ENCODE results near the gene DENND2D. TPM values are rescaled to one million over a fixed set of nuclear protein-coding genes. Genes with fewer than 3 reads are reported as not detected.

Gene DENND2D
- total and polyA plus RNA-seq, 12 donors, result 37.0 to 62.9 (median 42.7) TPM

GRCh38 chr1:111202707-111203623 is 2.5 kb upstream of the DENND2D start:
- WGBS, 4 donors, result 54 to 82% (median 77%) methylated on average over 3 to 4 of the region's 4 CpGs
- Histone ChIP-seq H3K27ac (peak overlapping the region in 4 of 5 donors; percentile 17 to 91 (median 70)), H3K36me3 (replicated peaks in 1 of 2) (no peaks in the 10 kb centered on the region), H3K4me3 (peak overlapping the region in 2 of 4 donors; percentile 70 to 81), H3K27me3 (no peaks in the 10 kb centered on the region), H3K4me1 (replicated peaks in 1 of 2) (peaks cover 14 to 44% of the 10 kb centered on the region in 2 donors), H3K9me3 (replicated peaks in 1 of 3) (no peaks in the 10 kb centered on the region)
- TF ChIP-seq CTCF (IDR thresholded peaks at IDR 0.05), result no peak
- no peak for TF ChIP-seq POLR2A (IDR thresholded peaks at IDR 0.05)
- DNase-seq, result no peak
- intact Hi-C loops (cut with DNase I), result no loop called here

- Histone ChIP-seq H3K27me3 (no peaks in the 10 kb centered on the region), H3K4me3 (no peak overlapping the region), H3K9me3 (replicated peaks in 1 of 3) (no peaks in the 10 kb centered on the region), H3K4me1 (replicated peaks in 1 of 2) (peaks cover 14 to 44% of the 10 kb centered on the region in 2 donors), H3K36me3 (replicated peaks in 1 of 2) (no peaks in the 10 kb centered on the region), H3K27ac (peak overlapping the region in 1 of 5 donors; percentile 91)
- WGBS, 4 donors, result 92 to 100% (median 97%) methylated on average over 1 of the region's 1 CpG
- TF ChIP-seq CTCF (IDR thresholded peaks at IDR 0.05), result no peak
- no peak for TF ChIP-seq POLR2A (IDR thresholded peaks at IDR 0.05)
- DNase-seq, result no peak
- intact Hi-C loops (cut with DNase I), result no loop called here
Measured at GRCh38 chr1:111202366-111202706, 1.9 kb upstream of the DENND2D start.

- 67 to 84% (median 75%) methylated on average over 5 of the region's 5 CpGs for WGBS, 4 donors
- H3K36me3 ChIP-seq (replicated peaks in 1 of 2), result no peaks in the 10 kb centered on the region
- H3K9me3 ChIP-seq (replicated peaks in 1 of 3), result no peaks in the 10 kb centered on the region
- no peak for DNase-seq
- no peak overlapping the region for H3K4me3 ChIP-seq
- no peak for TF ChIP-seq CTCF (IDR thresholded peaks at IDR 0.05)
- no peak for TF ChIP-seq POLR2A (IDR thresholded peaks at IDR 0.05)
- peak overlapping the region in 4 of 5 donors; percentile 29 to 87 (median 53) for H3K27ac ChIP-seq
- peaks cover 14 to 44% of the 10 kb centered on the region in 2 donors for H3K4me1 ChIP-seq (replicated peaks in 1 of 2)
- no peaks in the 10 kb centered on the region for H3K27me3 ChIP-seq
- intact Hi-C loops (cut with DNase I), result no loop called here
Measured at GRCh38 chr1:111201275-111202090, 1.0 kb upstream of the DENND2D start.

GRCh38 chr1:111200802-111201161 is 336 bp upstream of the DENND2D start:
- H3K4me1 ChIP-seq (replicated peaks in 1 of 2), result peaks cover 14 to 44% of the 10 kb centered on the region in 2 donors
- H3K27ac ChIP-seq, result peak overlapping the region in 4 of 5 donors; percentile 29 to 87 (median 66)
- H3K27me3 ChIP-seq, result no peaks in the 10 kb centered on the region
- WGBS, 4 donors, result 39 to 72% (median 58%) methylated on average over 3 of the region's 3 CpGs
- intact Hi-C loops (cut with DNase I), result no loop called here
- H3K9me3 ChIP-seq (replicated peaks in 1 of 3), result no peaks in the 10 kb centered on the region
- no peaks in the 10 kb centered on the region for H3K36me3 ChIP-seq (replicated peaks in 1 of 2)
- no peak for DNase-seq
- peak overlapping the region in 1 of 4 donors; percentile 21 for H3K4me3 ChIP-seq
- TF ChIP-seq POLR2A (IDR thresholded peaks at IDR 0.05) (no peak), CTCF (IDR thresholded peaks at IDR 0.05) (no peak)
